Erythroblast (primary cell): ENCODE results near the gene FAM120AOS.

Experiments used
- GATA1 ChIP-seq: IDR thresholded peaks from 2 replicates; pipeline ENCODE4 v1.6.1; 2011; ENCODE audit warnings: low read depth, mild to moderate bottlenecking, control low read depth, low read length, moderate library complexity
- POLR2A ChIP-seq: IDR thresholded peaks from 2 replicates; pipeline ENCODE4 v1.6.1; 2011; ENCODE audit warnings: mild to moderate bottlenecking, low read length

DNA sequence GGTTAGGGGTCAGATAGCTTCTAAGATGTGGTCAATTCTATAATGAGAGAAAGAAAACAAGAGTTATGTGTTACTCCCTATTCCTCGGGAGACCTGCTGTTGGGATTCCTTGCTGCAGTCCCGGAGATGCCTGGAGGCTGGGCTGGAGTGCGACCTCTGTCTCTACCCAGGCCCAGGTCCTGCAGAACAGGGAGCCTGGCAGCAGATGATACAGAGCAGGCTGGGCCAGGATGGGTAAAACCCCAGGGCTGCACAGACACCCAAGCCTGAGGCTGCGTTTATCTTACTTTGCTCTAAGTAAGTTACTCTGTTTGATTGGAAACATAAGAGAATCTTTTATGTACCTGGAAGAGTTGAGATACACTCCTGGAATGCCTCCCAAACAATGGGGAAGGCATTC is 26.9 kb upstream of the FAM120AOS start:
- TF ChIP-seq POLR2A: no peak
- no peak for TF ChIP-seq GATA1
